ENCODE measurements around the gene MFAP4.
A peak's percentile ranks its signal among the peaks of the same experiment; 100 is the strongest.

Gene MFAP4

DNA sequence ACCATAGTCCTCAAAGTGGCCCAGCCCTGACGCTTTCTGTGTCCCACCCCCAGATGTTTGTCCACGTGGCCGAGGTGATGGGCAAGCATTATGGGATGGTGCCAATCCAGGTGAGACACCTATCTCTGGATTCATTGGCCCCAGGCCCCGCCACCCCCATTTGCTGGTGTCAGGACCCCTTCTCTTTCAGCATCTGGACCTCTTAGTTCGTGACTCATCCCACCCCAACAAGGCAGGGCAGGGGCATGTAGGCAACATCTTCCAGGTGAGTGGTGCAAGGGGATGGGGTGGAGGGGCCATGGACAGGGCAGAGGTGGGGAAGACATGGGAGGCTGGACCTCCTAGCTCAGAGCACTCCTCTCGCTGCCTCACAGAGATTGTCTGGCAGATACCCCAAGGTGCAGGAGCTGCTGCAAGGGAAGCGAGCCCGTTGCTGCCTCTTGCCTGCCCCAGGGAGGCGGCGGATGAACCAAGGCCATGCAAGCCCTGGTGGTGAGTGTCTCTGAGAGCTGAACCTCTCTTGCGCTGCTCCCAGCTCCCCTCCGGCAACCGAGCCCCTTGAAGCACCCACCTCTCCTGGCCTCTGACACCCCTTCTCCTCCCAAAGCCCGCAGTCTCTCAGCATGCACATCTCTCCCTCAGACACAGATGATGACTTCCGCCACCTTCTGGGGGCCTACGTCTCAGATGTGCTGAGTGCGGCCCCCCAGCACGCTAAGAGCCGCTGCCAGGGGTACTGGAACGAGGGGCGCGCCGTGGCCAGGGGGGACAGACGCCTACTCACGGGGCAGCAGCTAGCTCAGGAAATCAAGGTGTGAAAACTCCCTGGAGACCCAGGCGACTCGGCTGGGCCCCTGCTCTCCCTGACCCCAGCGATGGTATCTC lies 27.6 kb upstream of the MFAP4 start:
- DNase-seq (ENCODE audit: low read depth, low spot score) = no peak
- Histone ChIP-seq H3K4me1 (ENCODE audit: insufficient read depth, insufficient read length) (peaks cover 26% of the 10 kb centered on the region), H3K27me3 (ENCODE audit: insufficient read depth, insufficient read length) (peaks cover 2% of the 10 kb centered on the region), H3K9me3 (ENCODE audit: insufficient read depth, low read length) (no peaks in the 10 kb centered on the region), H3K9ac (ENCODE audit: insufficient read length, low read depth) (no peak overlapping the region), H3K36me3 (ENCODE audit: insufficient read depth, insufficient read length, low read length) (no peaks in the 10 kb centered on the region), H3K4me3 (ENCODE audit: insufficient read length, low read depth) (no peak overlapping the region)
- TF ChIP-seq SUZ12 (IDR thresholded peaks at IDR 0.05; ENCODE audit: extremely low read depth, insufficient read depth, insufficient read length) = no peak
- TF ChIP-seq ZNF274 (IDR thresholded peaks at IDR 0.05; ENCODE audit: low read depth, low read length) = no peak
- TF ChIP-seq YY1 (IDR thresholded peaks at IDR 0.05; ENCODE audit: insufficient read depth, insufficient read length) = no peak

DNA sequence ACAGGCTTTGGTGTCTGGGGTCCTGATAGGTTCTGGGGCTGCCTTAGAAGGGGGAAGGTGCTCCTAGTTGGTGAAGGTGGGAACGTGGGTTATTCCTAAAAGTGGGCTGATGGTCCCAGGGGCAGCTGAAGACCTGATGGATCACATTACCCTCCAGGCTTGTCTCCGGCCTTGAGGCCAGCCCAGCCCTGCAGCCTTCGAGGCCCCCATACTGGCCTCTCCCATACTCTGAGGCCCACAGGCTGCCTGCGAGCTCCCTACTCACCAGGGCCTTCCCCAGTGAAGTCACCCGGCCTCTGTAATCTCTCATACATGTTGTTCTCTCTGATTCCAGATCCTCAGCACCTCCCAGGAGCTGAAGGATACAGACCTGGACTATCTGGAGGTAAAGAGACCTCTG lies 26.8 kb upstream of the MFAP4 start:
- peaks cover 26% of the 10 kb centered on the region for H3K4me1 ChIP-seq (ENCODE audit: insufficient read depth, insufficient read length)
- peaks cover 2% of the 10 kb centered on the region for H3K27me3 ChIP-seq (ENCODE audit: insufficient read depth, insufficient read length)
- TF ChIP-seq SUZ12 (IDR thresholded peaks at IDR 0.05; ENCODE audit: extremely low read depth, insufficient read depth, insufficient read length) (no peak), YY1 (IDR thresholded peaks at IDR 0.05; ENCODE audit: insufficient read depth, insufficient read length) (no peak), ZNF274 (IDR thresholded peaks at IDR 0.05; ENCODE audit: low read depth, low read length) (no peak)
- DNase-seq (ENCODE audit: low read depth, low spot score) = no peak
- H3K36me3 ChIP-seq (ENCODE audit: insufficient read depth, insufficient read length, low read length) = no peaks in the 10 kb centered on the region
- no peaks in the 10 kb centered on the region for H3K9me3 ChIP-seq (ENCODE audit: insufficient read depth, low read length)
- no peak overlapping the region for H3K4me3 ChIP-seq (ENCODE audit: insufficient read length, low read depth)
- H3K9ac ChIP-seq (ENCODE audit: insufficient read length, low read depth) = no peak overlapping the region

DNA sequence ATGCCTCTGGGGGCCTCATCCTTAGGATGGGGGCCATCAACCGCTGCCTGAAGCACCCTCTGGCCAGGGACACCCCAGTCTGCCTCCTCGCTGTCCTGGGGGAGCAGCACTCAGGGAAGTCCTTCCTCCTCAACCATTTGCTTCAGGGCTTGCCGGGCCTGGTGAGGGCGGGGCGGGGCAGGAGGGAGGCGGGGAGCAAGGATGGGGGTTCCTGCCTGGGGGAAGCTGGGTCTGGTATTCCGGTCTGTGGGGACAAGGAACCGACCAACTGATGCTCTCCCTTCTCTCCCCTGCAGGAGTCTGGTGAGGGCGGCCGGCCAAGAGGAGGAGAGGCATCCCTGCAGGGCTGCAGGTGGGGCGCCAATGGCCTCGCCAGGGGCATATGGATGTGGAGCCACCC lies 26.0 kb upstream of the MFAP4 start:
- no peak for DNase-seq (ENCODE audit: low read depth, low spot score)
- Histone ChIP-seq H3K4me3 (ENCODE audit: insufficient read length, low read depth) (no peak overlapping the region), H3K9ac (ENCODE audit: insufficient read length, low read depth) (no peak overlapping the region), H3K4me1 (ENCODE audit: insufficient read depth, insufficient read length) (peaks cover 28% of the 10 kb centered on the region), H3K27me3 (ENCODE audit: insufficient read depth, insufficient read length) (no peaks in the 10 kb centered on the region), H3K36me3 (ENCODE audit: insufficient read depth, insufficient read length, low read length) (no peaks in the 10 kb centered on the region), H3K9me3 (ENCODE audit: insufficient read depth, low read length) (no peaks in the 10 kb centered on the region)
- TF ChIP-seq YY1 (IDR thresholded peaks at IDR 0.05; ENCODE audit: insufficient read depth, insufficient read length) (no peak), SUZ12 (IDR thresholded peaks at IDR 0.05; ENCODE audit: extremely low read depth, insufficient read depth, insufficient read length) (no peak), ZNF274 (IDR thresholded peaks at IDR 0.05; ENCODE audit: low read depth, low read length) (no peak)

DNA sequence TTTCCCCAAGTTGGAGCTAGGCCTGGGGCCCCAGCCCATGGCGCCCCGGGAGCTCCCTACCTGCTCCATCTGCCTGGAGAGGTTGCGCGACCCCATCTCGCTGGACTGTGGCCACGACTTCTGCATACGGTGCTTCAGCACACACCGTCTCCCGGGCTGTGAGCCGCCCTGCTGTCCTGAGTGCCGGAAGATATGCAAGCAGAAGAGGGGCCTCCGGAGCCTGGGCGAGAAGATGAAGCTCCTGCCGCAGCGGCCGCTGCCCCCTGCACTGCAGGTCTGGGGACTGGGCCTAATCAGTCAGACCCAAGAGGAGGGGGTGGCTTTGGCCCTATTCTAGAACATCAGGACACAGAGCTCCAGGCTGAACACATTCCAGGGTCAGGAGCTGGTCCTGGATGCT lies 25.5 kb upstream of the MFAP4 start:
- DNase-seq (ENCODE audit: low read depth, low spot score) = no peak
- no peak overlapping the region for H3K4me3 ChIP-seq (ENCODE audit: insufficient read length, low read depth)
- H3K9me3 ChIP-seq (ENCODE audit: insufficient read depth, low read length) = no peaks in the 10 kb centered on the region
- no peaks in the 10 kb centered on the region for H3K36me3 ChIP-seq (ENCODE audit: insufficient read depth, insufficient read length, low read length)
- no peak overlapping the region for H3K9ac ChIP-seq (ENCODE audit: insufficient read length, low read depth)
- peaks cover 31% of the 10 kb centered on the region for H3K4me1 ChIP-seq (ENCODE audit: insufficient read depth, insufficient read length)
- TF ChIP-seq ZNF274 (IDR thresholded peaks at IDR 0.05; ENCODE audit: low read depth, low read length) (no peak), SUZ12 (IDR thresholded peaks at IDR 0.05; ENCODE audit: extremely low read depth, insufficient read depth, insufficient read length) (no peak), YY1 (IDR thresholded peaks at IDR 0.05; ENCODE audit: insufficient read depth, insufficient read length) (no peak)
- H3K27me3 ChIP-seq (ENCODE audit: insufficient read depth, insufficient read length) = no peaks in the 10 kb centered on the region

DNA sequence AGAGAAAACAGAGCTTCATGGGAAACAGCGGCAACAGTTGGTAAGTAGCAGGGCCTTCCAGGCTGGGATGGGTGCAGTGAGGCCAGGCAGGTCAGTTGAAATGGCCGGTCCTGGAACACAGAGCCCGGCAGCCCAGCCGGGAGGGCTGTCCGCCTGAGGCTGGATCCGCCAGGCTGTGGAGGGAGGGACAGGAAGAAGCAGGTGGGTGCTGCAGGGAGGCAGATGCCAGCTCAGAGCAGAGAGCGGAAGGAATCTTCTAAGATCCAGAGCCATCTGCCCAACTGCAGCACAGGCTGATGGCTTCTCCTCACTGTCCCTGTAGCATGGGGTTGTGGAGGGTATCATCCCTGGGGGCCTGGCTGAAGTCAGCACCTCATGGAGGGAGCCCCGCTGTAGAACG lies 24.6 kb upstream of the MFAP4 start:
- Histone ChIP-seq H3K36me3 (ENCODE audit: insufficient read depth, insufficient read length, low read length) (no peaks in the 10 kb centered on the region), H3K4me3 (ENCODE audit: insufficient read length, low read depth) (no peak overlapping the region), H3K9me3 (ENCODE audit: insufficient read depth, low read length) (no peaks in the 10 kb centered on the region), H3K27me3 (ENCODE audit: insufficient read depth, insufficient read length) (no peaks in the 10 kb centered on the region), H3K9ac (ENCODE audit: insufficient read length, low read depth) (peak overlapping the region; percentile 21), H3K4me1 (ENCODE audit: insufficient read depth, insufficient read length) (peaks cover 31% of the 10 kb centered on the region)
- no peak for TF ChIP-seq ZNF274 (IDR thresholded peaks at IDR 0.05; ENCODE audit: low read depth, low read length)
- no peak for TF ChIP-seq YY1 (IDR thresholded peaks at IDR 0.05; ENCODE audit: insufficient read depth, insufficient read length)
- no peak for TF ChIP-seq SUZ12 (IDR thresholded peaks at IDR 0.05; ENCODE audit: extremely low read depth, insufficient read depth, insufficient read length)
- no peak for DNase-seq (ENCODE audit: low read depth, low spot score)

DNA sequence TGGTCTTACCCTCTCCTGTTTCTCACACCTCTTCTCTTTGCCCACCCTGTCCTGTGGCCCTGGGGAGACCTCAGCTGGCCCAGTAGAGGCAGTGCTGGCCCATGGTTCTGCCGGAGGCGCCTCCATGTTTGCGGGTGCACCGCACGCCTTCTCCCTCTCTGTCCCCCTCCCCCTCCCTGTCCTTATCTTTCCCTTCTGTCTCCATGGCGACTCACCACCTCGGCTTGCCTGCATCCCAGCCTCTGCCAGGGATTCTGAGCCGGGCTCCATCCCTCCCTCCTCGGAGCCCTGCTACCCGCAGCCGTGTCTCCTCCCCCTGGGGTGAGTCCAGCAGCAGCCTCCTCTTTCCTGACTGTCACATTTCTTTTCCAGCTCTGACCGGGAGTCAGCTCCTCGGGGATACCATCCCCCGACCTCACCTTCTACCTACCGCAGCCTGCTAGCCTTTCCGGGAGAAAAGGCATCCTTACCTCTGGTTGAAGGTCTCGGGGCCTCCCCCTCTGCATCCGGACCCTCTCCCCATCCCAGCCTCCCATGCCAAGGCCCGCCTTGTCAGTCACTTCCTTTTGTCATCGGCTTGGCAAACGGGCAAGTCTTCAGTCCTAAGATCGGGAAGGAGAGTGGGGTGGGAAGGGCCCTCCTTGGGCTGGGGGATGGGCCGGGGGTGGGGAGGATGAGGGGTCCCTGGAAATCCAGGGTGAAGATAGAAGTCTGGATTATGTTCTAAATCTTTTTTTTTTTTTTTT lies 24.1 kb upstream of the MFAP4 start, which contains the start of gene RNF112:
TSS of gene RNF112 (plus strand) at position 358 of the 746 bp plus-strand sequence. CDS start at position 535, 177 bp downstream.
- H3K27me3 ChIP-seq (ENCODE audit: insufficient read depth, insufficient read length) = no peaks in the 10 kb centered on the region
- no peaks in the 10 kb centered on the region for H3K9me3 ChIP-seq (ENCODE audit: insufficient read depth, low read length)
- H3K36me3 ChIP-seq (ENCODE audit: insufficient read depth, insufficient read length, low read length) = no peaks in the 10 kb centered on the region
- no peak for DNase-seq (ENCODE audit: low read depth, low spot score)
- peaks cover 31% of the 10 kb centered on the region for H3K4me1 ChIP-seq (ENCODE audit: insufficient read depth, insufficient read length)
- TF ChIP-seq YY1 (IDR thresholded peaks at IDR 0.05; ENCODE audit: insufficient read depth, insufficient read length) (no peak), ZNF274 (IDR thresholded peaks at IDR 0.05; ENCODE audit: low read depth, low read length) (no peak), SUZ12 (IDR thresholded peaks at IDR 0.05; ENCODE audit: extremely low read depth, insufficient read depth, insufficient read length) (no peak)
- peak within 1 kb of the TSS; percentile 50 for H3K9ac ChIP-seq (ENCODE audit: insufficient read length, low read depth)
- no peak within 1 kb of the TSS for H3K4me3 ChIP-seq (ENCODE audit: insufficient read length, low read depth)

DNA sequence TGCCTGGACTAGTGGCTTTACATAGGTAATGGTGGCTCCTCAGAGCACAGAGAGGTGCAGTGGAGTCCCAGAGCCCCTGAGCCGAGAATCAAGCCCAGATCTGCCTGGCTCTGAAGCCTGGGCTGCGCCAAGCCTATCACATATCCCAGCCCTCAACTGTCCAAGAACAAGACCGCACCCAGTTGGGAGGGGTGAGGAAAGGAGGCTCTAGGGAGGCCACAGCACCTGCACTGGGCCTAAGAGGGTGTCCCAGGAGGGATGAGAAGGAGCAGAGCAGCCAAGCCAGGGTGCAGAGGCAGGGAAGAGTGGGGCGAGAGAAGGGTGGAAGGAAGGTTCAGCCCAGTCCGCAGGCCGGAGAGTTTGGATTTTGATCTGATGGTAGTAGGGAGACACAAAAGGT lies 23.1 kb upstream of the MFAP4 start:
- TF ChIP-seq YY1 (IDR thresholded peaks at IDR 0.05; ENCODE audit: insufficient read depth, insufficient read length) = no peak
- TF ChIP-seq SUZ12 (IDR thresholded peaks at IDR 0.05; ENCODE audit: extremely low read depth, insufficient read depth, insufficient read length) = no peak
- no peak for TF ChIP-seq ZNF274 (IDR thresholded peaks at IDR 0.05; ENCODE audit: low read depth, low read length)
- Histone ChIP-seq H3K4me3 (ENCODE audit: insufficient read length, low read depth) (no peak overlapping the region), H3K36me3 (ENCODE audit: insufficient read depth, insufficient read length, low read length) (no peaks in the 10 kb centered on the region), H3K27me3 (ENCODE audit: insufficient read depth, insufficient read length) (no peaks in the 10 kb centered on the region), H3K9me3 (ENCODE audit: insufficient read depth, low read length) (no peaks in the 10 kb centered on the region), H3K9ac (ENCODE audit: insufficient read length, low read depth) (peak overlapping the region; percentile 50), H3K4me1 (ENCODE audit: insufficient read depth, insufficient read length) (peaks cover 31% of the 10 kb centered on the region)
- no peak for DNase-seq (ENCODE audit: low read depth, low spot score)
